Transverse colon (tissue), 4 donors: ENCODE measurements around the gene SLC22A23. TPM values are rescaled to one million over a fixed set of nuclear protein-coding genes. Genes with fewer than 3 reads are reported as not detected.

Source experiments
- DNase-seq: peaks from one replicate; pipeline ENCODE4 v3.0.0-alpha.2; 2019
- H3K27ac ChIP-seq, 4 donors: fragments of 200-600 bp; sonication (generic); 2 replicates each; pipeline ENCODE4 v1.5.1; 2016 to 2018; ENCODE audit warnings: inconsistent platforms in 4 of 4
- H3K27me3 ChIP-seq: fragments of 200-600 bp; sonication (generic); 2 replicates; pipeline ENCODE4 v1.5.1; 2017; ENCODE audit warnings: inconsistent platforms
- H3K36me3 ChIP-seq, 4 donors: fragments of 200-600 bp; sonication (generic); 2 replicates each; pipeline ENCODE4 v1.5.1; 2017 to 2019; ENCODE audit warnings: inconsistent platforms in 4 of 4
- H3K4me1 ChIP-seq, 4 donors: fragments of 200-600 bp; sonication (generic); 2 replicates each; pipeline ENCODE4 v1.5.1; 2017 to 2020; ENCODE audit warnings: inconsistent platforms in 4 of 4
- H3K4me3 ChIP-seq, 4 donors: fragments of 200-600 bp; sonication (generic); 1 replicate in 1 of 4; 2 replicates in 3 of 4; pipeline versions ENCODE4 v1.5.1 to v1.6.1; 2017 to 2019; ENCODE audit warnings: inconsistent platforms in 4 of 4
- H3K9me3 ChIP-seq, 2 donors: fragments of 200-600 bp; sonication (generic); 2 replicates each; pipeline ENCODE4 v1.5.1; 2017 to 2019; ENCODE audit warnings: inconsistent platforms in 2 of 2
- CTCF ChIP-seq, 5 experiments: fragments of 200-600 bp in 3 of 5; fragments of 450-650 bp in 2 of 5; sonication (generic) in 3 of 5; IDR thresholded peaks; 1 replicate in 2 of 5; 2 replicates in 3 of 5; pipeline ENCODE4 v1.5.1; 2016 to 2017; ENCODE audit warnings: antibody characterized with exemption in 5 of 5, inconsistent platforms in 3 of 5, mild to moderate bottlenecking in 2 of 5, moderate library complexity in 1 of 5
- EP300 ChIP-seq: sonication (generic); formaldehyde crosslinking; IDR thresholded peaks from one replicate; pipeline ENCODE4 v1.6.1; 2017; ENCODE audit warnings: antibody characterized with exemption, low read depth
- POLR2A ChIP-seq: fragments of 450-650 bp; IDR thresholded peaks from one replicate; pipeline ENCODE4 v1.6.1; 2016; ENCODE audit warnings: antibody characterized with exemption, mild to moderate bottlenecking, moderate library complexity
- POLR2AphosphoS5 ChIP-seq, 3 donors: sonication (generic); formaldehyde crosslinking; IDR thresholded peaks; one replicate each; pipeline ENCODE4 v1.6.1; 2016; ENCODE audit warnings: antibody characterized with exemption in 3 of 3
- WGBS, 2 donors: methylation state at CpG; one replicate each; pipeline ENCODE4 v1.1.5; 2018; ENCODE audit warnings: low coverage in 1 of 2; 5-methylcytosine and 5-hydroxymethylcytosine counted together
- in situ Hi-C, 4 donors: fragments of 200-750 bp; cut with MboI; loops; one replicate each; pipeline versions ENCODE4 v1.15.0 to v1.15.1; 2017; ENCODE audit warnings: low sequenced_read_pairs in 3 of 4, low pct_ligation_motif_present in 1 of 4, low pct_unique_long_range_greater_than_20kb in 1 of 4
- intact Hi-C: fragments of 100-400 bp; cut with DNase I; formaldehyde crosslinking; loops from one replicate; pipeline ENCODE4 v1.15.1; 2023; ENCODE audit warnings: low total_unique reads
- total RNA-seq, 4 donors: library from RNA; depleted of rRNA; stranded (reverse); fragments of >200 nt; gene quantifications; one replicate each; pipeline ENCODE4 v1.1.0, GENCODE V29; 2016

SLC22A23 gene
- total RNA-seq, 4 donors from 2014 or later = 96.1 to 161 (median 117) TPM

GRCh38 chr6:3367630-3368029, 89.2 kb downstream of the SLC22A23 start:
- H3K27me3 ChIP-seq = no peaks in the 10 kb centered on the region
- peak overlapping the region in 2 of 4 donors; percentile 17 to 18 for H3K27ac ChIP-seq
- no peak for TF ChIP-seq EP300
- TF ChIP-seq POLR2AphosphoS5 (IDR thresholded peaks at IDR 0.05) = no peak
- TF ChIP-seq CTCF (IDR thresholded peaks at IDR 0.05) = no peak
- no peak for TF ChIP-seq POLR2A
- intact Hi-C loops (no loop called here), in situ Hi-C loops (no loop called here)
- no peaks in the 10 kb centered on the region for H3K36me3 ChIP-seq
- H3K4me1 ChIP-seq = peaks cover 10 to 44% (median 22%) of the 10 kb centered on the region in 4 donors
- no peak for DNase-seq
- WGBS, 2 donors = 46% methylated on average over 5 of the region's 5 CpGs; no CpG with 5 or more reads in 1 of the 2 donors
- H3K9me3 ChIP-seq = no peaks in the 10 kb centered on the region
- H3K4me3 ChIP-seq = no peak overlapping the region

GRCh38 chr6:3366596-3367413, 90.0 kb downstream of the SLC22A23 start:
- Histone ChIP-seq H3K4me1 (peaks cover 4 to 37% (median 22%) of the 10 kb centered on the region in 4 donors), H3K27me3 (no peaks in the 10 kb centered on the region), H3K27ac (no peak overlapping the region), H3K4me3 (no peak overlapping the region), H3K36me3 (no peaks in the 10 kb centered on the region), H3K9me3 (no peaks in the 10 kb centered on the region)
- no peak for DNase-seq
- intact Hi-C loops = no loop called here
- in situ Hi-C loops = no loop called here
- 84 to 86% methylated on average over 2 to 5 of the region's 5 CpGs for WGBS, 2 donors
- no peak for TF ChIP-seq CTCF (IDR thresholded peaks at IDR 0.05)
- no peak for TF ChIP-seq EP300
- no peak for TF ChIP-seq POLR2A
- TF ChIP-seq POLR2AphosphoS5 (IDR thresholded peaks at IDR 0.05) = no peak

GRCh38 chr6:3364391-3364790, 92.5 kb downstream of the SLC22A23 start:
- Histone ChIP-seq H3K27ac (peak overlapping the region; percentile 60 to 83 (median 80)), H3K9me3 (no peaks in the 10 kb centered on the region), H3K27me3 (no peaks in the 10 kb centered on the region), H3K36me3 (no peaks in the 10 kb centered on the region), H3K4me3 (no peak overlapping the region), H3K4me1 (peaks cover 4 to 37% (median 20%) of the 10 kb centered on the region in 4 donors)
- intact Hi-C loops = no loop called here
- no peak for DNase-seq
- TF ChIP-seq CTCF (IDR thresholded peaks at IDR 0.05) = no peak
- no peak for TF ChIP-seq EP300
- no peak for TF ChIP-seq POLR2AphosphoS5 (IDR thresholded peaks at IDR 0.05)
- TF ChIP-seq POLR2A = no peak
- WGBS, 2 donors = 65% methylated on average over 7 of the region's 7 CpGs; no CpG with 5 or more reads in 1 of the 2 donors
- in situ Hi-C loops = no loop called here

GRCh38 chr6:3363296-3364025, 93.4 kb downstream of the SLC22A23 start:
- WGBS, 2 donors = 44 to 60% methylated on average over 1 to 10 of the region's 10 CpGs
- peak overlapping the region; percentile 60 to 83 (median 80) for H3K27ac ChIP-seq
- intact Hi-C loops = no loop called here

More at GRCh38 chr6:3363296-3364025, 93.4 kb downstream of the SLC22A23 start:
- Histone ChIP-seq H3K9me3 (no peaks in the 10 kb centered on the region), H3K36me3 (no peaks in the 10 kb centered on the region), H3K4me3 (no peak overlapping the region), H3K27me3 (no peaks in the 10 kb centered on the region), H3K4me1 (peaks cover 4 to 37% (median 20%) of the 10 kb centered on the region in 4 donors)
- TF ChIP-seq POLR2AphosphoS5 (IDR thresholded peaks at IDR 0.05) (peak; percentile 11 to 78 (median 74)), EP300 (no peak), CTCF (IDR thresholded peaks at IDR 0.05) (no peak), POLR2A (peak; percentile 26)
- DNase-seq = peak; percentile 89
- in situ Hi-C loops = no loop called here
